HepG2 (cell line): ENCODE data around the gene STX4. TPM values are rescaled to one million over a fixed set of nuclear protein-coding genes. Genes with fewer than 3 reads are reported as not detected.

Experiments
- MAZ ChIP-seq, 2 experiments: sonication (generic) in 1 of 2; formaldehyde crosslinking in 1 of 2; IDR thresholded peaks; 2 replicates each; pipeline versions ENCODE4 v1.5.0 to v1.6.1; 2012 to 2020; ENCODE audit warnings: low read depth in 2 of 2, mild to moderate bottlenecking in 2 of 2, borderline replicate concordance in 1 of 2, improper control_type of control experiment in 1 of 2, low read length in 1 of 2, missing genetic modification reagents in 1 of 2, moderate library complexity in 1 of 2
- MLLT10 ChIP-seq: sonication (generic); formaldehyde crosslinking; IDR thresholded peaks from 2 replicates; pipeline ENCODE4 v1.4.0; 2020; ENCODE audit warnings: missing genetic modification reagents
- NFKBIZ ChIP-seq: IDR thresholded peaks from 2 replicates; pipeline ENCODE4 v1.6.1; 2018; ENCODE audit warnings: missing genetic modification reagents, missing compliant biosample characterization
- RBFOX2 ChIP-seq: fragments of 200-400 bp; formaldehyde crosslinking; IDR thresholded peaks from 2 replicates; pipeline ENCODE4 v1.6.1; 2017; ENCODE audit warnings: low read depth, mild to moderate bottlenecking, low read length
- RERE ChIP-seq: IDR thresholded peaks from 2 replicates; pipeline ENCODE4 v1.6.1; 2016; ENCODE audit warnings: low read depth, missing genetic modification reagents, missing compliant biosample characterization
- RFX3 ChIP-seq: IDR thresholded peaks from 2 replicates; pipeline ENCODE4 v1.6.1; 2016; ENCODE audit warnings: missing biosample characterization, missing genetic modification reagents
- SRSF4 ChIP-seq: fragments of 200-400 bp; formaldehyde crosslinking; IDR thresholded peaks from one replicate; pipeline ENCODE4 v1.6.1; 2018; ENCODE audit warnings: mild to moderate bottlenecking, low read depth, low read length, moderate library complexity; ENCODE audit not compliant: poor library complexity, severe bottlenecking
- TP53 ChIP-seq: sonication (generic); formaldehyde crosslinking; conservative IDR thresholded peaks from 2 replicates; pipeline ENCODE4 v1.4.0; 2020; ENCODE audit warnings: missing genetic modification reagents
- ZNF12 ChIP-seq: sonication (generic); formaldehyde crosslinking; IDR thresholded peaks from 2 replicates; pipeline ENCODE4 v1.5.0; 2020; ENCODE audit warnings: missing genetic modification reagents
- ZNF557 ChIP-seq: sonication (generic); formaldehyde crosslinking; IDR thresholded peaks from 2 replicates; pipeline ENCODE4 v1.4.0; 2020; ENCODE audit warnings: missing genetic modification reagents
- ZNF570 ChIP-seq: sonication (generic); formaldehyde crosslinking; IDR thresholded peaks from 2 replicates; pipeline ENCODE4 v1.4.0; 2020; ENCODE audit warnings: mild to moderate bottlenecking, missing genetic modification reagents, borderline replicate concordance
- ZNF687 ChIP-seq: sonication (generic); formaldehyde crosslinking; IDR thresholded peaks from 2 replicates; pipeline ENCODE4 v1.5.1; 2020; ENCODE audit warnings: mild to moderate bottlenecking, missing genetic modification reagents, moderate library complexity
- ZNF75D ChIP-seq: sonication (generic); formaldehyde crosslinking; IDR thresholded peaks from 2 replicates; pipeline ENCODE4 v1.8.1; 2023; ENCODE audit warnings: missing genetic modification reagents, mild to moderate bottlenecking, borderline replicate concordance
- ZXDC ChIP-seq: sonication (generic); formaldehyde crosslinking; IDR thresholded peaks from 2 replicates; pipeline ENCODE4 v1.5.0; 2020; ENCODE audit warnings: mild to moderate bottlenecking, missing genetic modification reagents
- polyA plus RNA-seq, 8 experiments: library from polyadenylated mRNA; depleted of rRNA in 3 of 8; stranded (reverse) in 7 of 8; unstranded in 1 of 8; fragments of >200 nt; fragmentation: Illumina TruSeq in 4 of 8; extraction: Trizol in 4 of 8; gene quantifications; 2 replicates each; pipeline versions ENCODE4 v1.2.1 to v1.2.3, GENCODE V29; 2011 to 2016; ENCODE audit warnings: low read depth in 4 of 8, missing spikeins in 1 of 8, mixed read lengths in 1 of 8; ENCODE audit not compliant: insufficient read depth in 1 of 8
- total RNA-seq, 5 experiments: library from RNA; depleted of rRNA; stranded (reverse); fragments of >200 nt; fragmentation: Illumina TruSeq; extraction: Trizol; gene quantifications; 2 replicates each; pipeline ENCODE4 v1.2.3, GENCODE V29; 2016; ENCODE audit warnings: low read depth in 1 of 5

The STX4 gene
- total and polyA plus RNA-seq, 2 of the 13 experiments (the other 11 are each of a cell fraction or from before 2014, with no cell fraction given), result 29.2 to 34.6 TPM

- TF ChIP-seq SRSF4 (no peak), RBFOX2 (no peak; the same call in 1 of the 2 replicates), RFX3 (no peak), RERE (0 out of 2 replicates have a peak, but pooled peaks have one; percentile 8), TP53 (CRISPR knock-in tag) (0 out of 2 replicates have a peak, but pooled peaks have one; percentile 74), ZNF570 (CRISPR knock-in tag) (no peak), MAZ (IDR thresholded peaks at IDR 0.05; ENCODE audit: borderline replicate concordance, low read depth, low read length) (no peak), MAZ (CRISPR knock-in tag; IDR thresholded peaks at IDR 0.05; ENCODE audit: low read depth) (peak; percentile 95), MLLT10 (CRISPR knock-in tag) (no peak), ZXDC (CRISPR knock-in tag) (no peak; the same call in 1 of the 2 replicates), ZNF12 (CRISPR knock-in tag) (peak; percentile 54; the same call in 1 of the 2 replicates), ZNF557 (no peak), ZNF75D (CRISPR knock-in tag) (no peak), ZNF687 (CRISPR knock-in tag) (peak; percentile 99), NFKBIZ (CRISPR knock-in tag) (no peak)
Observed at GRCh38 chr16:30985401-30986128, 47.8 kb upstream of the STX4 start (continued).
